HepG2 (cell line): ENCODE data around the gene BLOC1S4. TPM values are rescaled to one million over a fixed set of nuclear protein-coding genes. Genes with fewer than 3 reads are reported as not detected.

Experiments used
- ADNP ChIP-seq: sonication (generic); formaldehyde crosslinking; IDR thresholded peaks from 2 replicates; pipeline ENCODE4 v1.4.0; 2020; ENCODE audit warnings: missing genetic modification reagents
- BHLHE40 ChIP-seq: IDR thresholded peaks from 2 replicates; pipeline ENCODE4 v1.6.1; 2011; ENCODE audit warnings: low read length, improper control_type of control experiment
- CENPX ChIP-seq: sonication (generic); formaldehyde crosslinking; IDR thresholded peaks from 2 replicates; pipeline ENCODE4 v1.9.0; 2021; ENCODE audit warnings: mild to moderate bottlenecking, missing genetic modification reagents, moderate library complexity
- ELF3 ChIP-seq: IDR thresholded peaks from 2 replicates; pipeline ENCODE4 v1.6.1; 2016; ENCODE audit warnings: missing genetic modification reagents, missing compliant biosample characterization
- ELK4 ChIP-seq: sonication (generic); formaldehyde crosslinking; IDR thresholded peaks from 2 replicates; pipeline ENCODE4 v1.9.0; 2021; ENCODE audit warnings: missing genetic modification reagents, borderline replicate concordance
- FOXM1 ChIP-seq: sonication (generic); formaldehyde crosslinking; IDR thresholded peaks from 2 replicates; pipeline ENCODE4 v1.5.0; 2020; ENCODE audit warnings: missing genetic modification reagents
- FOXP1 ChIP-seq, 2 experiments: fragments of 450-650 bp in 1 of 2; IDR thresholded peaks; 2 replicates each; pipeline ENCODE4 v1.6.1; 2017 to 2018; ENCODE audit warnings: antibody characterized with exemption in 1 of 2
- GTF3A ChIP-seq: sonication (generic); formaldehyde crosslinking; conservative IDR thresholded peaks from 2 replicates; pipeline ENCODE4 v1.4.0; 2020; ENCODE audit warnings: mild to moderate bottlenecking, missing genetic modification reagents
- KLF16 ChIP-seq, 2 experiments: sonication (generic) in 1 of 2; formaldehyde crosslinking in 1 of 2; IDR thresholded peaks; 2 replicates each; pipeline versions ENCODE4 v1.6.1 to v1.8.0; 2016 to 2023; ENCODE audit warnings: missing genetic modification reagents in 2 of 2, missing compliant biosample characterization in 1 of 2
- MTERF4 ChIP-seq: sonication (generic); formaldehyde crosslinking; IDR thresholded peaks from 2 replicates; pipeline ENCODE4 v1.8.0; 2023; ENCODE audit warnings: mild to moderate bottlenecking, missing genetic modification reagents
- NCOA2 ChIP-seq: sonication (generic); formaldehyde crosslinking; IDR thresholded peaks from 2 replicates; pipeline ENCODE4 v1.8.0; 2022; ENCODE audit warnings: inconsistent platforms
- NFKBIZ ChIP-seq: IDR thresholded peaks from 2 replicates; pipeline ENCODE4 v1.6.1; 2018; ENCODE audit warnings: missing genetic modification reagents, missing compliant biosample characterization
- SUZ12 ChIP-seq: fragments of 150-350 bp; IDR thresholded peaks from 2 replicates; pipeline ENCODE4 v1.6.1; 2014; ENCODE audit warnings: low read depth, low read length
- ZFX ChIP-seq: sonication (generic); formaldehyde crosslinking; IDR thresholded peaks from 2 replicates; pipeline ENCODE4 v1.4.0; 2020; ENCODE audit warnings: mild to moderate bottlenecking, low read depth, missing genetic modification reagents, moderate library complexity
- ZNF18 ChIP-seq: sonication (generic); formaldehyde crosslinking; IDR thresholded peaks from 2 replicates; pipeline ENCODE4 v1.8.0; 2022; ENCODE audit warnings: mild to moderate bottlenecking, missing genetic modification reagents; ENCODE audit not compliant: insufficient replicate concordance
- ZNF260 ChIP-seq: sonication (generic); formaldehyde crosslinking; IDR thresholded peaks from 2 replicates; pipeline ENCODE4 v1.4.0; 2020; ENCODE audit warnings: missing genetic modification reagents, low read depth, mild to moderate bottlenecking, borderline replicate concordance
- ZNF282 ChIP-seq: fragments of 450-650 bp; IDR thresholded peaks from 2 replicates; pipeline ENCODE4 v1.6.1; 2018; ENCODE audit not compliant: partially characterized antibody
- ZNF331 ChIP-seq: sonication (generic); formaldehyde crosslinking; IDR thresholded peaks from 2 replicates; pipeline ENCODE4 v1.4.0; 2020; ENCODE audit warnings: missing genetic modification reagents
- ZNF430 ChIP-seq: sonication (generic); formaldehyde crosslinking; IDR thresholded peaks from 2 replicates; pipeline ENCODE4 v1.9.0; 2021; ENCODE audit warnings: mild to moderate bottlenecking, missing genetic modification reagents
- ZNF574 ChIP-seq: sonication (generic); formaldehyde crosslinking; IDR thresholded peaks from 2 replicates; pipeline ENCODE4 v1.4.0; 2020; ENCODE audit warnings: missing genetic modification reagents
- ZNF580 ChIP-seq: IDR thresholded peaks from 2 replicates; pipeline ENCODE4 v1.6.1; 2016; ENCODE audit warnings: low read depth, borderline replicate concordance
- ZNF597 ChIP-seq: sonication (generic); formaldehyde crosslinking; IDR thresholded peaks from 2 replicates; pipeline ENCODE4 v1.5.0; 2020; ENCODE audit warnings: missing genetic modification reagents
- ZNF7 ChIP-seq: IDR thresholded peaks from 2 replicates; pipeline ENCODE4 v1.6.1; 2016; ENCODE audit warnings: missing biosample characterization, missing genetic modification reagents
- polyA plus RNA-seq, 8 experiments: library from polyadenylated mRNA; depleted of rRNA in 3 of 8; stranded (reverse) in 7 of 8; unstranded in 1 of 8; fragments of >200 nt; fragmentation: Illumina TruSeq in 4 of 8; extraction: Trizol in 4 of 8; gene quantifications; 2 replicates each; pipeline versions ENCODE4 v1.2.1 to v1.2.3, GENCODE V29; 2011 to 2016; ENCODE audit warnings: low read depth in 4 of 8, missing spikeins in 1 of 8, mixed read lengths in 1 of 8; ENCODE audit not compliant: insufficient read depth in 1 of 8
- total RNA-seq, 5 experiments: library from RNA; depleted of rRNA; stranded (reverse); fragments of >200 nt; fragmentation: Illumina TruSeq; extraction: Trizol; gene quantifications; 2 replicates each; pipeline ENCODE4 v1.2.3, GENCODE V29; 2016; ENCODE audit warnings: low read depth in 1 of 5

Gene BLOC1S4
- total and polyA plus RNA-seq, 2 of the 13 experiments (the other 11 are each of a cell fraction or from before 2014, with no cell fraction given) = 15.5 to 20.9 TPM

GRCh38 chr4:6755088-6755753 is 39.2 kb downstream of the BLOC1S4 start (continued):
- TF ChIP-seq ZNF260 (CRISPR knock-in tag) (no peak), ZNF331 (CRISPR knock-in tag) (peak; percentile 89; the same call in 1 of the 2 replicates), ZNF7 (CRISPR knock-in tag) (peak; percentile 49; the same call in 1 of the 2 replicates), ZNF430 (CRISPR knock-in tag) (peak; percentile 92), ZNF597 (CRISPR knock-in tag) (no peak), SUZ12 (no peak), FOXP1 (IDR thresholded peaks at IDR 0.05) (no peak), FOXP1 (CRISPR knock-in tag; IDR thresholded peaks at IDR 0.05) (peak; percentile 93), ELF3 (peak; percentile 84), NFKBIZ (CRISPR knock-in tag) (peak; percentile 86; the same call in 1 of the 2 replicates), ZNF580 (CRISPR knock-in tag) (peak; percentile 83; the same call in 1 of the 2 replicates), ADNP (0 out of 2 replicates have a peak, but pooled peaks have one; percentile 36), FOXM1 (no peak), GTF3A (CRISPR knock-in tag) (no peak), ZNF574 (peak; percentile 86), ZFX (CRISPR knock-in tag) (peak; percentile 89), BHLHE40 (peak; percentile 89), CENPX (CRISPR knock-in tag) (no peak), KLF16 (CRISPR knock-in tag; IDR thresholded peaks at IDR 0.05) (peak in 1 of 2 experiments; percentile 84; a peak in 2 of 4 replicates), NCOA2 (CRISPR knock-in tag) (peak; percentile 95), ELK4 (CRISPR knock-in tag) (no peak), MTERF4 (CRISPR knock-in tag) (no peak), ZNF282 (no peak), ZNF18 (peak; percentile 78)
